CMK (cell line): ENCODE measurements around the gene CMSS1.
"Not testable (repeated sequence)": the region's sequence is repeated elsewhere in the genome, so short reads cannot be mapped to it uniquely, and the experiment has no call there.

Experiments
- DNase-seq: peaks from one replicate; pipeline ENCODE4 v3.0.0-alpha.2; 2010; ENCODE audit warnings: low read depth

CMSS1 gene

DNA sequence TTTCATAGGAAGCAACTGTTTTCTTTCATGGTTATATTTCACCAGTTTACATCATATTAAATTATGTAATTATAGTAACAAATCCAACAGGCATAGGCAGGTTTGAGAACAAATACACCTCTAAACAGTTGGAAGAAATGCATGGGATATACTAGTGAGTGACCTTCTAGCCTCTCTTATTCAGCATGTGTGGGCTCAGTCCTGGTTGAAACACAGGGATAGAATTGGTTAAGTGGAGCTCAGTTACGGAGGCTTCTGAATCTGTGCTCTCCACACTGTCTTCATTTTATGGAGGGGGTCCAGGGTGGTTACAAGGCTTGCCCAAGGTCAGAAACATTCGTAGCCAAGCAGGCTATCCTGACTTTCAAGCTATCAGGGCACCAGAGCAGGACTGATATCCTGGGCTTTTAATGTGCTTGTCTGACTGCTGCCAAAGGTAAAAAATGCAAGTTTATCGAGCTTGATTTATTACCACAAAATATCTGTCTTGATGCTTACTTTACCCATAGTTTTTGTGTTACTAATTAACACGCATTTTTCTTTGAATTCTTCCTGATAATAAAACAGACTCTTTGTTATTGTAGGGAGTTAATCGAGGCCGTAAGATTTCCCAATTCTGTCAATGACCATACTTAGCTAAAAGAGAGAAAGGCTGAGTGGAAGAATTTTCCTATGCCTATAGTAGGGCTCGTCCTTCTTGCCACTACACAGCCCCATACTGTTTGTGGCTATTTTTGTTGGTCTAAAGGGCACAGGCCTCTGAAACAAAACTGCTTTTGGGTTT lies 207.1 kb downstream of the CMSS1 start:
- DNase-seq = no peak

DNA sequence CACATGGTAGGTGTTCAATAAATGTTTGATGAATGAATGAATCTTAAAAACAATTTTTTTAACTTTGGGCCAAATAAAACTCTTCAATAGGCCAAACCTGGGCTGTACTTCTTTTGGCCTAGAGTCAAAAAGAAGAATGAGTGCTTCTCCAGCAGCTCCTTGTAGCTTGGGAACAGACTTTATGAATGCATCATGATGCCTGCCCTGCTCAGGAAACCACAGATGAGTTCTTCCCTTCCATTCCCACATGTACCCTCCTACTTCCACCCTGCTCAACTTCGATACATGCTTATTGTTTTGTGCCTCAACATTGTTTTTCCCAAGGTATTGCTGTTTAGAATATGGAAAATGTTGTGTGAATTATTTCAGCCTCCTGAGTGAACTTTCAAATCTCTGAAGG lies 209.7 kb downstream of the CMSS1 start:
- DNase-seq = no peak

DNA sequence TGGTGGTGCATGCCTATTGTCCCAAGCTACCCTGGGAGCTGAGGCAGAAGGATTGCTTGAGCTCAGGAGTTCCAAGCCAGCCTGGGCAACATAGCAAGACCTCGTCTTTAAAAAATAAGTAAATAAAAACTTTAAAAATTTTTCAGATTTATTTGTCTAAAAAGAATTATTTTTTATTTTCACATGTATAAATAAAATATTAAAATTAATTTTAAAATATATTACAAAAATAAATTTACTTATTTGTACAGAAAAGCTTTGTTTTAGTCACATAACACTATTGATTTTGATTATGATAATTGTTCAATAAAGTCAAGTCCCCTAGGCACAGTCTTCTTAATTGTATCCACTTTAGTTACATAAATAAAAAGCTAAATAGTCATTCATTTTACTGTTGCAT lies 211.4 kb downstream of the CMSS1 start:
- DNase-seq = no peak

DNA sequence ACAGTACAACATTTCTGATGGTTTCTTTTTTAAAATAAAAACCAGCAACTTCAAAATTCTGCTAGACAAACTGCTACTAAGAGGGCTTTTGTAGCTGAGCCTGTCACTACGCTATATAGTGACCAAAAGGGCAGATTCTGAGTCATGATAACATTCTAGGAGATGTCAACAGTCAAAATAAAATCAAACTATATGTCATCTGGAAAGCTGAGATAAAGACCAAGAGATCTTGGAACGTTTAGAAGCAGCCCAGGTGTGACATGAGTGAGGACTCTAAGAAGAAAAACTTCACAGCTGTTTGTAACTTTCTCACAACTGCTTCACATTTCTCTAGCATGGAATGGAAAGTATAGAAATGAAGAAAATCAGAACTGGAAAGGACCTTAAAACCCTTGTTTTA lies 212.0 kb downstream of the CMSS1 start:
- DNase-seq = no peak

DNA sequence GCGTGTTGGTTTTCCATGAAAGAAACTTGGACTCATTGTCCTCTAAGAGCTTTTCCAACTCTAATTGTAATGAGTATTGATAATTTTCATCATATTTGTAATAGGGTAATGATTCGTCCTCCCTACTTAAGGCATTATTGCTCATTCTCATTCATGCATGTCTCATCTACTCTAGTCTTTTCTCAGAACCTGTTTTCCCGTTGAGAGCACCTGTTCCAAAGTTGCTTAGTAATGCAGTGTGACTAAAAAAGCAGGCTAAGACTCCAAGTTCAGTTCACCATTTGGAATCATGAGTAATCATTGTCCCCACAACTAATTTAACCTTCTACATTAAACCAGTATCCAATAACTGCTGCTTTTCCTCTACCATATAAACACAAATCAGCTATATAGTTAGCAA lies 212.7 kb downstream of the CMSS1 start:
- no peak for DNase-seq

DNA sequence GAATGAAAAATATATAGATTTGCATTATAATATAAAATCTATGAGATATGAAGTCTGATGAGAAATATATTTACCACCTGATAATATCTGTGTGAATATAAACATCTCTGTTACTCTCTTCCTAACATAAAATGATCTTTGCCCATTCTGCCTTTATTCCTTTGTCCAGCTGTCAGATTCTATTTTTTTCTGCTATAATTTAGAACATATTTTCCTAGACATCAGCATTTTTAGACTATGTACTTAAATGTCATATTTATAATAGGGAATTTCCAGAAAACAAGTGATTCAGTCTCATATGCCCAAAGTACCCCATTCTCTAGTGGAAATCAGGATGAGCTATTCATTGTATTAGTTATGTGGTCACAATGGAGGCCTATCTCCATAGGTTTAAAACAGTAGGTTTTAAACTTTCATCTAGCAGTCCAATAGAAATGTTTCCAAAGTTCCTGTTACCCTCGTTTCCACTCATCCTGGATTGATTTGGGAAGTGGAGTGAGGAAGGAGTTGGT lies 213.3 kb downstream of the CMSS1 start:
- no peak for DNase-seq

DNA sequence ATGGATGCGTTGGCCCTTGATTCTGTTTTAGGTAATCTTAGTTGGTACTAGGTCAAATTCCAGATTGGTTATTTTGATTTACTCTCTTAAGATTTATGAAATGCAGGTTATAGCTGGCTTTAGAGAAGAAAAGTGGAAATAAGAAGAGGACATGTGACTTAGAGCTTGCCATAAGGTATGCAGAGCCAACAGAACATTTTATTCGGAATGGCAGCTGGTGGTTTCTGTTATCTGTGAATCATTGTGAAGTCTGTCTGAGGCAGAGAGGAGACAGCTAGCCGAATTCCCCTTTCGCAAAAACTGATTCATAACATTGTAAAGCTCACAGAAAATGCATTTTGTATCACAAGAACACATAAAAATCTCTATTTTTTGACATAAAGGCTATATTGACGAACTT lies 214.6 kb downstream of the CMSS1 start:
- no peak for DNase-seq

DNA sequence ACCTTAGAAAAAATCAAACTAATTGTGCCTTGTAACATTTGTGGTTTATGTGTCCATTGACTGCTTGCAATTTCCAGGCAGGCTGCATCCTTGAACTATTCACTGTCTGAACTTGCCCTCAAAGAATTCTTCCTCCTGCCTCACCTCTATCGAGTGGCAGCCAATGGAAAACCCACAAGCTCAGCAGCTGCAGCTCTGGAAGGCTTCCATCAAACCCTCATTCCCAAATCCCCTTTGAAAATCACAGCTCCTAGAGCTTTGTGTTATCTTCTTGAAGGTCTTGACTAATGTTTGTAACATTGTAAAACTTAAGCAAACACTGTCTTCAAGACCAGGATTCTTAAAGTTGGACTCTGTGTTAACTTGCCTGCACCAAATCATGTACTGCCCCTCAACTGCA lies 215.5 kb downstream of the CMSS1 start:
- DNase-seq = no peak

DNA sequence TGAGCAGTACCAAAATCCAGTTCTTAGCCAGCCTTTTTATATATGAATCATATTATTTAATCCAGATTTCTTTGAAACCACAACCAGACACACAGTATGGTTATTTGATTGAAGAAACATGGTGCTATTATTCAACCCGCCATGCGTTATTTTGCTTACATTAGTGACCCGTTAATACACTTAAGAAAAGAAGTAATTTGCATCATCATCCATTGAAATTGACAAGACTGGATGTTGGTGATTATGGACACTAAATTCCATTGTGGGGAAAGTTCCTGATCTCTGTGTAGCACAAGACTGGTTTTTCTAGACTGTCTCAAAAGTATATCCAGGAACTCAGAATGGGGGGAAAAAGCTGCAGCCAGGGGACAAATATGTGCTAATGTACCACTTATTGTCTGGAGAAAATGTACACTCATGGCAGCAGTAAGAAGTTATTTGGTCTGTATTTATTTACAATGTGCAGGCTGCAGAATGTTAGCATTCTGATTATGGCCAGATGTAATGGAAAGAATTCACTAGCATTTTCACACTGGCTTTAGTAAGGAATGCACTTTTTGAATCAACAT lies 216.3 kb downstream of the CMSS1 start:
- no peak for DNase-seq

DNA sequence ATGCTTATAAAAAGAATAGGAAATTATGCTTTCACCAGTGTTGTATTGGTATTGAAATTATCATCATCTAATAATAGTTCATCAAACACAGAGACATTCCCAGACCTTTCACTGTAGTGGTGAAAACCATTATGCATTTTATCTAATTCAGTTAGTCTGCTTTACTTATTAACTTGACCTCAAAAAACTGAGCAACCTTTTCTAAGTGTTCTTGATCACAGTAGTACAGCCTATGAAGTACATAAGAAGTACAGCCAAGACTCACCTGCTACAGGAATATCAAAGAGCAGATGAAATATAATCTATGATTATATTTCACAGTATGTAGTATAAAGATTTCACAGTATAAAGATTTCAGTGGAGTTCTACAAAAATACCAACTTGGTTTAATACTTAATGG lies 221.4 kb downstream of the CMSS1 start:
- DNase-seq = no peak

DNA sequence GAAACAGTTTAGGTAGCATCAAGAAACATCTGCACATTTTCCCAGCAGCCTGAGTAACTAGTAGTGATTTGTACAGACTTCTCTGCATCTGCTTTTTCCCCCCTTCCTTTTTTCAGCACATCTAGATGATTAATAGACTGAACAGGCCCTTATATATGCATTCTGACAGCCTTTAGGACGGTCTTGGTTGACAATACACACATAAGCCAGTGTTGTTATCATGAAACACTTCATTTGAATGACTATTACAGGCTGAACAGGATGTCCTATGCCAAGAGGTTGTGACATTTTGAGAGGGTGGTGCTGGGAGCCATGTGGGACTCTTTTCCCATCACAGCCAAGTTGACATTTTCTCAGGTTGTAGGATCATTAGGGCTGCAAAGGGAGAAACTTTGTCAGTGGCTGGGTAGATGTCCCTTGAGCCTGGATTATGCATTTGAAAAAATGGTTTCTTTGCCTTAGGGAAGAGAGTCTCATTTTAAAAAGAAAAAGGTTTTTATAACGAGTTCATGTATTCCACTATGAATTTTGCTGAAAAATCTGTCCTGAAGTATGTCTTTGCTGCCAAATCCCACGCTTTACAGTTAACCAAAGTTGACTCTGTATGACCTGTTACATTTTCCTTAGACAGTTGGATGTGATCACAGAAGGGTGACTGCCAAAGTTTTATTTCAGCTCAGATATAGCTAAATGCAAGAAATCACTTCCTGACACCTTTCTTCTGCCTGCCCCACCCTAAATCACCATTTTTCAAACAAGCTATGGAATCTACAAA lies 223.0 kb downstream of the CMSS1 start:
- DNase-seq = no peak

DNA sequence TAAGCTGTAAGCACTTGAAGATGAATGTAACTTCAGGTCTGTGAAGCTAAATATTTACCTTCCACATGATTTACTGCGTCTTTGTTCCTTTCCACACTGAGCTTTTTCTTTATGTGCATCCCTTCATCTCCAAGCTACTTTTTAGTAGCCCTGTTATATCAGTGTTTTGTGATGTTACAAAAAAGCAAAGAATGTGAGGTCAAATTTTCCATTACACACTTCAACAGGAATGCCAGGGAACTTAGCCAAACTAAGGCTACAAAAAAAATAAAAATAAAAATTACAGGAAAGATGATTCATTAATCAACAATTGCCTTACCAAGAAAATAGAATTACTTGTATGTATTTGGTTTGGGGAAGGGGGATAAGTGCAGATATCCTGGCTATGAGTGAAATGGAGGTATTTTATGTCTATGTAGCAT lies 223.7 kb downstream of the CMSS1 start:
- DNase-seq = no peak

DNA sequence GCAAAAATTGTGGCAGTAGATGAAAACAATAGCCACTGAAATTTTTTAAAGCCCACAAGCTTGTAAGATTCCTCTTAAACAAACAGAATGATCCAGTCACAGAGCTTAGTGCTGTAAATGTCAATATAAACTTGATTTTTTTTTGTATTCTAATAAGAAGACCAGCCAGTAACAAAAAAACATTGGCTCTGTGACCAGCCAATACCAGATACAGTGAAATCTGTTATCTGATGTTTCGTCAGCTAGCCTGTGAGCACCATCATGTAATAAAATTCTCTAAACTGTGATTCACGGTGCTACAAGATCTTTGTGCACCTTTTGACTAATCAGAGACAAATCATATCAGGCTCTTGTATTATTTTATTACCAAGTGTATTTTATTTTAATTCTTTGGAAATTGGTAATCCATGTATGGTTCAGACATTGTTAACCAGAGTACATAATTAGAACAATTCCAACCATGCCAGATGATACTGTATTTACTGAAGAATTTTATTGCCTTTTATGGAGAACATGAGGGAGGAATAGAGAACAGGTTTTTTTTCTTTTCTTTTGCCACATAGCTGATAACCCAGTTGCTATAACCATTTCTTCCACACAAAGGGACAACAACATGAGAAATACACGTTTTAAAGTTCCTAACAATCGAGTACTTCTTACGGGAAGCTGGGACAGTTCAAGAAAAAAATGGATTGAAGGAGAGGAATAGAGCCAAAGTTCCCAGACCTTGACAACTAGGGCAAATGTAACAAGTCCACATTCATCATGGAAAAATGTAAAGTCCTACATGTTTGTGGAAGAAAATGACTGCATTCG lies 224.7 kb downstream of the CMSS1 start:
- no peak for DNase-seq

DNA sequence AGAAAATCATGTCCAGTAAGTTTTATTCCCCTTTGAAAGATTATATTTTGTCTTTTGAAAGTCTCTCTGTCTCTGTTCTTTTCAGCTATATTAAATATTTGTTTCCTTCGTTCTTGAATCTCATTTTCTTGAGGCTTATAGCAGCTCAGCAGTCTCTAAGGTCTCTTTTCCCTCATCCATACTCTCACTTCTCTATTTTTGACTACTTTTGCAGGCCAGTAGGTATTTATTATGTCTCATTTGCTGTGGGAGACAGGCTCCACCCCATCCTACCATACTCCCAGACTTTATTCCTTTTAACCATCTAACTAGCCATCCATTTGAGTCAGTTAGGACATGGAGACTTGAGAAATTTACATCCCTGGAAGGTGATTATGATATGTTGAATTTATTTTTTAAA lies 225.6 kb downstream of the CMSS1 start:
- no peak for DNase-seq

DNA sequence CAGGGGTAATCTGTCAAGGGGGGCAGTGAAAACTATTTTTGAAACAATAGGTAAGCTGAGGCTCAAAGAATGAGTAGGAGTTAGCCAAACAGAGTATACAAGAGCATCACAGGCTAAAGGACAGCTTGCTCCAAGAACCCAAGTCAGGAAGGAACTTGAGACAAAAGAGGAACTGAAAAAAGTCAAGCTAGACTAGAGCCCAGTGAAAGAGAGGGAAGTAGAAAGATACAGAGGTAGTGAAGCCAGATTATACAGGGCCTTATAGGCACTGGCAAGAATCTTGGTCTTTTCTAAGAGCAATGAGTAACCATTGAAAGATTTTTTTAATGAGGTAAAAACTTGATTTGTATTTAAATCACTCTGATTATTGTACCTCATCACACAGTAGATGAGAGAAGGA lies 226.7 kb downstream of the CMSS1 start:
- no peak for DNase-seq

DNA sequence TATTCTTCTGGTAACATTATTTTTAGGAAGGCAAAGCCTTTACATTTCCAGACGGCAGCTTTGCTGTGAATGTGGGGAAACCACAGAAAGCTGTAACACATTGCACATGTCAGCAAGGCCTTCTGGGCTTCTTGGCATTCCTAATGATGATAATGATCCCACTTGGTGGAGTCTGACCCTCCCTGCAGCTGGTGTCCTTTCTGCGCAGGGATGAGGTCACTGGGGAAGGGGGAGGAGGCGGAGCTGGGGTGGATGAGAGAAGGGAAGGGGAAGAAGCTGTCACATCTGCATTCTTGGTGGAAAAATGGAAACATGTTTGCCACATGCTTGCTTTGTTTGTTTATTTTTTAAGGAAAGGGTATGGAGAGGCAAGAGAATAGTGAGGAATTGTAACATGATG lies 228.0 kb downstream of the CMSS1 start:
- DNase-seq = no peak

DNA sequence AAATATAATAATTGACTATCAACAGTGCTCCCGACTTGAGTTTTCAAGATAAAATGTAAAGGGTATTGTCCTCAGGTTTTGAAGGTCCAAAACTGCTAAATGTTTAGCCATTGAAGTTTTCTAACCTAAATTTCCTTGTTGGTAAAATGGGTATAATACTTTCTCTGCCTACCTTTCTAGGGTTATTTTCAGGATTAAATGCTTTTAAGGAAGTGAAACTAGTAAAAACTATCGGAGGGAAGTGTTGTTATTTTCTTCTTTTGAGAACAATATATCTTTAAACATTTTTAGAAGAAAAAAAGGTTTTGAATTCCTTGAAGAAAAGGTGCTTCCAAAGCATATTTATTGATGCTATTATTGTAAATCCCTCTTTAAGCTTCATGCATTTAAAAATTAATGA lies 229.3 kb downstream of the CMSS1 start:
- DNase-seq = no peak

DNA sequence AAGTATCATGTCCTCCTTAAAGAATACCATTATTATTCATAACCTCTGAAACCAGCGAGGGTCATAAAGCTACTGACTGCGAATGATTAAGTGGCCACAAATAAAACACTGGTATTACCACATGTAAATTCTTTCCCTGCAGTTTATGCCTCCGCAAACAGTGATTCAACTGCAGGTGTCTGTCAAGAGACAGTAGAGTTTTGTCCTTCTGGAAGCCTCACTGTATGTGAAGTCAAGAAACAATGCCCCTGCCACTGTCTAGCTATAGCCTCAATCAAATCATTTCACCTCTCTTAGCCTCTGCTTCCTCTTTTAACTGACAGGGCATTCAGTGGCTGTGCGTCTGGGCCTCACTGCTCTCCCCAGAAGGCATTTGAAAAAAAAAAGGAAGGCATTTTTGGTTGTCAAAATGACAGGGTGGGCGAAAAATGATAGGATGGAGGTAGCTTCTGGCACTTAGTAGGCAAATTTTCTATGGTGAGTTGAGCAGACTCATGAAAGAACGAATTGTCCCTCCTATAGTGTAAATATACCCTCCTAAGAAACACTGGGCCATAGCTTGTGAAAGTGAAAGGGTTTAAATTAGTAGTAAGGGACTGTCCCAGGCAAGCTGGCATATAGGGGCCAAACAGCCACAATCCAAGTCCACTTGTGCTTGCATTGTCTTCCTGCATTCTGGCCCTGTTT lies 229.9 kb downstream of the CMSS1 start:
- DNase-seq = no peak

DNA sequence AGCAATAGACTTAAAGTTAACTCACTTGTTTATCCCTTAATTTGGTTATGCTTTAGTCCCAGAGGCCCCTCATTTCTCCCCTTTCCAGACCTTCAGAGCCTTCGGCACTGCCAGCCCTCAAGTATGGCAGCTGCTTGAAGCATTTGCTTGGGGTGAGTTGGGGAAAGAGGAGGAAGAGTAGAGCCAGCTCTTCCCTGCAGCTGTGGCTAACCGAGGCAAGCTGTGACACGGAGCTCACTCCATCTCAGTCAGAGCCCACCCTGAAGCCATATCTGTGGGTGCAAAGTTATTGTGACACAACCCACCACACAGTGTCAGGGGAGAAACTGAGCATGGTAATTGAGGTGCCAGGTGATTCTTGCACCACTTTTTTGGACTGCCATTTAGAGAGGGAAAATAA lies 230.6 kb downstream of the CMSS1 start:
- no peak for DNase-seq

DNA sequence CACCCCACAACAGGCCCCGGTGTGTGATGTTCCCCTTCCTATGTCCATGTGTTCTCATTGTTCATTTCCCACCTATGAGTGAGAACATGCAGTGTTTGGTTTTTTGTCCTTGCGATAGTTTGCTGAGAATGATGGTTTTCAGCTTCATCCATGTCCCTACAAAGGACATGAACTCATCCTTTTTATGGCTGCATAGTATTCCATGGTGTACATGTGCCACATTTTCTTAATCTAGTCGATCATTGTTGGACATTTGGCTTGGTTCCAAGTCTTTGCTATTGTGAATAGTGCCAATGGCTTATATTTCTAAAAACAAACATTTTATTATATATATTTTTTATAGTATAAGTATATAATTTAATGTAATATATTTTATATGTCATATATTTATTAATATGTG lies 233.9 kb downstream of the CMSS1 start:
- not testable (repeated sequence) for DNase-seq

DNA sequence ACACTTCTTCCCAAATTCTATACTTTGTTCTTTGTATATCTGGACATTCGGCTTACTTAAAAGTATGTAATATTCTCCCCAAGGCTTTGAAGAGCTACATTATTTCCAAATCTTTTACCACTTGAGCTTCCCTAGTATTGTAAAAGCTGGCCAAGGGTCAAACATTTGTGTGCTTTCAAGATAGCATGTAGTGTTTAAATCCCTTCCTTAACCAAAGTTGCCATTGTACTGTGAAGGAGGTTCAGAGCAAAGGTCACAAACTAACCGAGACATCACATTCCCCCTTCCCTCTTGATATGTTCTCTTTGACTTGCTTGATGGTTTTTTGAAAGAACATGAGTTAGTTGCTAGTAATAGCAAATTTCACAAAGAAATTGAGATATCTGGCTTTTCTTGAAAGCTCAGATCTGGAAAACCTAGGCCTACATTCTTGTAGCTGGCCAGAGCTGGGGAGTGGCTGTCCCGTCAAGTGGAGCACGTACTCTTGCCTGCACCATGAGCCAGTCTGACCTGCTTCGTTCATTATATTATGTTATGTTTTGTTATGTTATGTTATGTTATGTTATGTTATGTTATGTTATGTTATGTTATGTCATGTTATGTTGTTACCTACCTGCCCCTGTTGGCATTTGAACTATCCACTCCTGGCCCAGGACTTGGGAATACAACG lies 236.4 kb downstream of the CMSS1 start:
- DNase-seq = no peak
